ENCODE results near the gene MICAL2. TPM values are rescaled to one million over a fixed set of nuclear protein-coding genes. Genes with fewer than 3 reads are reported as not detected.

The MICAL2 gene
- total and polyA plus RNA-seq, 10 of the 15 experiments (the other 5 are each of a cell fraction or from before 2014, with no cell fraction given): 0.90 to 5.6 (median 2.4) TPM

- TF ChIP-seq IRF5 (IDR thresholded peaks at IDR 0.05; ENCODE audit: borderline replicate concordance): no peak
- TF ChIP-seq MEF2A (IDR thresholded peaks at IDR 0.05; ENCODE audit: insufficient read depth, low read depth, low read length): no peak
- no peak for TF ChIP-seq TBL1XR1 (IDR thresholded peaks at IDR 0.05; ENCODE audit: low read depth, low read length)
- TF ChIP-seq, protein P1, sequence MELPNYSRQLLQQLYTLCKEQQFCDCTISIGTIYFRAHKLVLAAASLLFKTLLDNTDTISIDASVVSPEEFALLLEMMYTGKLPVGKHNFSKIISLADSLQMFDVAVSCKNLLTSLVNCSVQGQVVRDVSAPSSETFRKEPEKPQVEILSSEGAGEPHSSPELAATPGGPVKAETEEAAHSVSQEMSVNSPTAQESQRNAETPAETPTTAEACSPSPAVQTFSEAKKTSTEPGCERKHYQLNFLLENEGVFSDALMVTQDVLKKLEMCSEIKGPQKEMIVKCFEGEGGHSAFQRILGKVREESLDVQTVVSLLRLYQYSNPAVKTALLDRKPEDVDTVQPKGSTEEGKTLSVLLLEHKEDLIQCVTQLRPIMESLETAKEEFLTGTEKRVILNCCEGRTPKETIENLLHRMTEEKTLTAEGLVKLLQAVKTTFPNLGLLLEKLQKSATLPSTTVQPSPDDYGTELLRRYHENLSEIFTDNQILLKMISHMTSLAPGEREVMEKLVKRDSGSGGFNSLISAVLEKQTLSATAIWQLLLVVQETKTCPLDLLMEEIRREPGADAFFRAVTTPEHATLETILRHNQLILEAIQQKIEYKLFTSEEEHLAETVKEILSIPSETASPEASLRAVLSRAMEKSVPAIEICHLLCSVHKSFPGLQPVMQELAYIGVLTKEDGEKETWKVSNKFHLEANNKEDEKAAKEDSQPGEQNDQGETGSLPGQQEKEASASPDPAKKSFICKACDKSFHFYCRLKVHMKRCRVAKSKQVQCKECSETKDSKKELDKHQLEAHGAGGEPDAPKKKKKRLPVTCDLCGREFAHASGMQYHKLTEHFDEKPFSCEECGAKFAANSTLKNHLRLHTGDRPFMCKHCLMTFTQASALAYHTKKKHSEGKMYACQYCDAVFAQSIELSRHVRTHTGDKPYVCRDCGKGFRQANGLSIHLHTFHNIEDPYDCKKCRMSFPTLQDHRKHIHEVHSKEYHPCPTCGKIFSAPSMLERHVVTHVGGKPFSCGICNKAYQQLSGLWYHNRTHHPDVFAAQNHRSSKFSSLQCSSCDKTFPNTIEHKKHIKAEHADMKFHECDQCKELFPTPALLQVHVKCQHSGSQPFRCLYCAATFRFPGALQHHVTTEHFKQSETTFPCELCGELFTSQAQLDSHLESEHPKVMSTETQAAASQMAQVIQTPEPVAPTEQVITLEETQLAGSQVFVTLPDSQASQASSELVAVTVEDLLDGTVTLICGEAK (IDR thresholded peaks at IDR 0.05; ENCODE audit: borderline replicate concordance): no peak
- TF ChIP-seq STAT1 (conservative IDR thresholded peaks at IDR 0.05): no peak
- no peak for TF ChIP-seq GATAD2B (conservative IDR thresholded peaks at IDR 0.05; ENCODE audit: low read depth)
- no peak for TF ChIP-seq RBBP5 (conservative IDR thresholded peaks at IDR 0.05)
- TF ChIP-seq KDM1A (IDR thresholded peaks at IDR 0.05; ENCODE audit: borderline replicate concordance): no peak
- TF ChIP-seq ZNF274 (IDR thresholded peaks at IDR 0.05; ENCODE audit: insufficient read depth, insufficient read length): no peak
- TF ChIP-seq CREM (IDR thresholded peaks at IDR 0.05; ENCODE audit: low read depth): no peak
Observed at GRCh38 chr11:12084256-12084655, 26.1 kb upstream of the MICAL2 start (continued).
